Neural cell (in vitro differentiated cells): Measurements from ENCODE around the gene NBL1. TPM values are rescaled to one million over a fixed set of nuclear protein-coding genes. Genes with fewer than 3 reads are reported as not detected.

Experiments used
- H2AFZ ChIP-seq: fragments of 200-600, 300-800 bp; sonication (generic), shearing (Covaris generic); 2 replicates; pipeline ENCODE4 v1.6.0; 2014; ENCODE audit warnings: low read depth, mild to moderate bottlenecking, antibody characterized with exemption, low read length, moderate library complexity
- H3F3A ChIP-seq: fragments of 200-600 bp; shearing (Covaris generic); 2 replicates; pipeline ENCODE4 v1.6.1; 2016; ENCODE audit warnings: mild to moderate bottlenecking, moderate library complexity, mixed read lengths, antibody characterized with exemption, low read length; ENCODE audit not compliant: insufficient read depth, poor library complexity, severe bottlenecking
- H3K27ac ChIP-seq: fragments of 200-600, 300-800 bp; sonication (generic), shearing (Covaris generic); 2 replicates; pipeline ENCODE4 v1.5.1; 2014; ENCODE audit warnings: mild to moderate bottlenecking, low read length, moderate library complexity
- H3K27me3 ChIP-seq: fragments of 300-800, 200-600 bp; sonication (generic), shearing (Covaris generic); 2 replicates; pipeline ENCODE4 v1.6.0; 2014; ENCODE audit warnings: mild to moderate bottlenecking, low read depth, low read length, moderate library complexity; ENCODE audit not compliant: insufficient read depth
- H3K36me3 ChIP-seq: fragments of 300-800, 200-600 bp; sonication (generic), shearing (Covaris generic); 2 replicates; pipeline ENCODE4 v1.5.1; 2014; ENCODE audit warnings: mild to moderate bottlenecking, antibody characterized with exemption, low read length, moderate library complexity; ENCODE audit not compliant: insufficient read depth
- H3K4me2 ChIP-seq: fragments of 300-800, 200-600 bp; sonication (generic), shearing (Covaris generic); 2 replicates; pipeline ENCODE4 v1.6.0; 2014; ENCODE audit warnings: mild to moderate bottlenecking, low read length
- H3K4me3 ChIP-seq: fragments of 300-800, 200-600 bp; sonication (generic), shearing (Covaris generic); 2 replicates; pipeline ENCODE4 v1.5.1; 2014; ENCODE audit warnings: mild to moderate bottlenecking, low read length, moderate library complexity
- H3K79me2 ChIP-seq: fragments of 200-600 bp; shearing (Covaris generic); replicated peaks from 2 replicates; pipeline ENCODE4 v1.6.0; 2014; ENCODE audit warnings: mild to moderate bottlenecking, low read length, moderate library complexity; ENCODE audit not compliant: insufficient read depth
- H3K9ac ChIP-seq: fragments of 300-800, 200-600 bp; sonication (generic), shearing (Covaris generic); 2 replicates; pipeline ENCODE4 v1.6.1; 2016; ENCODE audit warnings: mild to moderate bottlenecking, low read length, mixed read lengths
- H3K9me2 ChIP-seq: fragments of 200-600 bp; shearing (Covaris generic); 2 replicates; pipeline ENCODE4 v1.6.1; 2016; ENCODE audit warnings: mild to moderate bottlenecking, low read length, mixed read lengths; ENCODE audit not compliant: insufficient read depth
- H3K9me3 ChIP-seq: fragments of 200-600, 300-800 bp; sonication (generic), shearing (Covaris generic); 2 replicates; pipeline ENCODE4 v1.6.1; 2016; ENCODE audit warnings: mild to moderate bottlenecking, mixed run types, low read length, moderate library complexity, mixed read lengths
- H4K20me1 ChIP-seq: fragments of 200-600 bp; shearing (Covaris generic); 2 replicates; pipeline ENCODE4 v1.6.1; 2016; ENCODE audit warnings: mild to moderate bottlenecking, mixed run types; ENCODE audit not compliant: insufficient read depth
- EP300 ChIP-seq: fragments of 450-650 bp; conservative IDR thresholded peaks from 2 replicates; pipeline ENCODE4 v1.6.1; 2014; ENCODE audit warnings: antibody characterized with exemption, mild to moderate bottlenecking, moderate library complexity; ENCODE audit not compliant: poor library complexity, severe bottlenecking
- EZH2 ChIP-seq: fragments of 200-600, 300-800 bp; shearing (Covaris generic), sonication (generic); IDR thresholded peaks from 2 replicates; pipeline ENCODE4 v1.6.1; 2014; ENCODE audit warnings: antibody characterized with exemption, low read length, borderline replicate concordance, mild to moderate bottlenecking; ENCODE audit not compliant: insufficient read depth, poor library complexity, severe bottlenecking
- MXI1 ChIP-seq: fragments of 450-650 bp; conservative IDR thresholded peaks from 2 replicates; pipeline ENCODE4 v1.6.1; 2014; ENCODE audit warnings: antibody characterized with exemption, mild to moderate bottlenecking; ENCODE audit not compliant: poor library complexity, severe bottlenecking
- POLR2AphosphoS5 ChIP-seq: IDR thresholded peaks from 2 replicates; pipeline ENCODE4 v1.6.1; 2012
- RAD21 ChIP-seq: fragments of 450-650 bp; conservative IDR thresholded peaks from 2 replicates; pipeline ENCODE4 v1.6.1; 2014; ENCODE audit warnings: antibody characterized with exemption, mild to moderate bottlenecking, moderate library complexity
- SMC3 ChIP-seq: fragments of 450-650 bp; conservative IDR thresholded peaks from 2 replicates; pipeline ENCODE4 v1.6.1; 2014; ENCODE audit warnings: antibody characterized with exemption, mild to moderate bottlenecking, moderate library complexity; ENCODE audit not compliant: poor library complexity
- TAF1 ChIP-seq: IDR thresholded peaks from 2 replicates; pipeline ENCODE4 v1.6.1; 2012; ENCODE audit warnings: low read depth
- polyA plus RNA-seq: library from polyadenylated mRNA; depleted of rRNA; stranded (reverse); fragments of >200 nt; gene quantifications from 2 replicates; pipeline ENCODE4 v1.2.3, GENCODE V29; 2014
- TF ChIP-seq, protein P1 (sequence below): fragments of 450-650 bp; IDR thresholded peaks from 2 replicates; pipeline ENCODE4 v1.5.1; 2014; ENCODE audit warnings: antibody characterized with exemption, mild to moderate bottlenecking, moderate library complexity; ENCODE audit not compliant: poor library complexity, severe bottlenecking
- TF ChIP-seq, protein P2 (sequence below): IDR thresholded peaks from 2 replicates; pipeline ENCODE4 v1.6.1; 2012; ENCODE audit warnings: borderline replicate concordance

Gene NBL1
- polyA plus RNA-seq, 1 donor from 2014 or later, result 9.9 TPM

DNA sequence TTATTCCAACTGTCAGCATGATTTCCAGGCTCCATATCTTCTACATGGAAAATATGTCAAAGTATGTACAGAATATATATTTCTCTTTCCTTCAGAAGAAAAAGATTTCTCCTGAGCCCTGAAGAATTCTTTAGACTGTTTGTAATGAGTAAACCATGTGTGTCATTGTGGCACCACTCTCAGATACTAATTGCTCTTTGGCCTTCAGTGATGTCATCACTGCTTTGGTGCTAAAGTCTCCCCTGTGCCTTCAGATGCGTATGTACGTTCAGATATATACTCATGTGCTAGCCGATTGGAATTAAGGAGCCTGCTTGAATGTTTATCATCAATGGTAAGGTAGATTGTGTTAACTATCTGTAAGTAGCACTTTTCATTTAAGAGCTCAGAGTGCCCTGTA, 20.6 kb upstream of the NBL1 start:
- Histone ChIP-seq H3K4me2 (no peak overlapping the region), H3K27me3 (no peaks in the 10 kb centered on the region), H3K79me2 (peaks cover 5% of the 10 kb centered on the region), H3F3A (no peaks in the 10 kb centered on the region), H2AFZ (no peak overlapping the region), H3K27ac (no peak overlapping the region), H3K4me3 (no peak overlapping the region), H3K9me2 (no peaks in the 10 kb centered on the region), H4K20me1 (no peaks in the 10 kb centered on the region), H3K9ac (no peak overlapping the region), H3K36me3 (peaks cover 11% of the 10 kb centered on the region), H3K9me3 (no peaks in the 10 kb centered on the region)
- TF ChIP-seq, protein P1, sequence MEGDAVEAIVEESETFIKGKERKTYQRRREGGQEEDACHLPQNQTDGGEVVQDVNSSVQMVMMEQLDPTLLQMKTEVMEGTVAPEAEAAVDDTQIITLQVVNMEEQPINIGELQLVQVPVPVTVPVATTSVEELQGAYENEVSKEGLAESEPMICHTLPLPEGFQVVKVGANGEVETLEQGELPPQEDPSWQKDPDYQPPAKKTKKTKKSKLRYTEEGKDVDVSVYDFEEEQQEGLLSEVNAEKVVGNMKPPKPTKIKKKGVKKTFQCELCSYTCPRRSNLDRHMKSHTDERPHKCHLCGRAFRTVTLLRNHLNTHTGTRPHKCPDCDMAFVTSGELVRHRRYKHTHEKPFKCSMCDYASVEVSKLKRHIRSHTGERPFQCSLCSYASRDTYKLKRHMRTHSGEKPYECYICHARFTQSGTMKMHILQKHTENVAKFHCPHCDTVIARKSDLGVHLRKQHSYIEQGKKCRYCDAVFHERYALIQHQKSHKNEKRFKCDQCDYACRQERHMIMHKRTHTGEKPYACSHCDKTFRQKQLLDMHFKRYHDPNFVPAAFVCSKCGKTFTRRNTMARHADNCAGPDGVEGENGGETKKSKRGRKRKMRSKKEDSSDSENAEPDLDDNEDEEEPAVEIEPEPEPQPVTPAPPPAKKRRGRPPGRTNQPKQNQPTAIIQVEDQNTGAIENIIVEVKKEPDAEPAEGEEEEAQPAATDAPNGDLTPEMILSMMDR, result no peak
- TF ChIP-seq TAF1 (no peak), EZH2 (no peak), EP300 (no peak), RAD21 (no peak), POLR2AphosphoS5 (no peak), SMC3 (no peak), MXI1 (no peak)
- TF ChIP-seq, protein P2, sequence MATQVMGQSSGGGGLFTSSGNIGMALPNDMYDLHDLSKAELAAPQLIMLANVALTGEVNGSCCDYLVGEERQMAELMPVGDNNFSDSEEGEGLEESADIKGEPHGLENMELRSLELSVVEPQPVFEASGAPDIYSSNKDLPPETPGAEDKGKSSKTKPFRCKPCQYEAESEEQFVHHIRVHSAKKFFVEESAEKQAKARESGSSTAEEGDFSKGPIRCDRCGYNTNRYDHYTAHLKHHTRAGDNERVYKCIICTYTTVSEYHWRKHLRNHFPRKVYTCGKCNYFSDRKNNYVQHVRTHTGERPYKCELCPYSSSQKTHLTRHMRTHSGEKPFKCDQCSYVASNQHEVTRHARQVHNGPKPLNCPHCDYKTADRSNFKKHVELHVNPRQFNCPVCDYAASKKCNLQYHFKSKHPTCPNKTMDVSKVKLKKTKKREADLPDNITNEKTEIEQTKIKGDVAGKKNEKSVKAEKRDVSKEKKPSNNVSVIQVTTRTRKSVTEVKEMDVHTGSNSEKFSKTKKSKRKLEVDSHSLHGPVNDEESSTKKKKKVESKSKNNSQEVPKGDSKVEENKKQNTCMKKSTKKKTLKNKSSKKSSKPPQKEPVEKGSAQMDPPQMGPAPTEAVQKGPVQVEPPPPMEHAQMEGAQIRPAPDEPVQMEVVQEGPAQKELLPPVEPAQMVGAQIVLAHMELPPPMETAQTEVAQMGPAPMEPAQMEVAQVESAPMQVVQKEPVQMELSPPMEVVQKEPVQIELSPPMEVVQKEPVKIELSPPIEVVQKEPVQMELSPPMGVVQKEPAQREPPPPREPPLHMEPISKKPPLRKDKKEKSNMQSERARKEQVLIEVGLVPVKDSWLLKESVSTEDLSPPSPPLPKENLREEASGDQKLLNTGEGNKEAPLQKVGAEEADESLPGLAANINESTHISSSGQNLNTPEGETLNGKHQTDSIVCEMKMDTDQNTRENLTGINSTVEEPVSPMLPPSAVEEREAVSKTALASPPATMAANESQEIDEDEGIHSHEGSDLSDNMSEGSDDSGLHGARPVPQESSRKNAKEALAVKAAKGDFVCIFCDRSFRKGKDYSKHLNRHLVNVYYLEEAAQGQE, result no peak

DNA sequence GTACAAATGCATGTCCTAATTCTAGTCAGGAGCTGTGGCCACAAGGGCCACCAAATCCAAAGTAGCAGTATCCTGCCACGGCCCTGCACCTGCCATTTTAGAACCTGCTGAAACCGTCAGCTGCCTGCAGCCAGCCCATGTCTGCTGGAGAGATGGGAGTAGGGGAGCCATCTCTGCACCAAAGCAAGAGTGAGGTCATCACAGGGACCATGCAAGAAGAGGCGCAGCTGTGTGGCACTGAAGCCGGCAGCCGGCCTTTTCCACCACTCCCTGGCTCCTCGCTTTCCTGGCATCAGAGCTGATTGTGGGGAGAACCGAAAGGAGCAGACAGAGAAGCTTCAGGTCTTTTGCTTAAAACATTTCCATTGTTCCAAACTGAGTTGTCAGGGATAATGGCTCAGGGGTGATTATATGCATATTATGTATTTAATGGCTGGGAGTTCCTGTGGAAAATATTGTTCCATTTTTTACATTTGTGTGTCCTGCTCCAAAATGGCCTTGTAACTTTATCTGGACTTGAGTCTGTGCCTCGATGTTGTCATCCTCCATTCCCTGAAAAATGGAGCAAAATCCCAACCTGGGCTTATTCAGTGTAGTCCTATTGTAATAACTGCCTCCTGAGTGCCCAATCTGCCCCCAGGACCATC, 18.7 kb upstream of the NBL1 start:
- Histone ChIP-seq H3K4me2 (no peak overlapping the region), H3K9ac (no peak overlapping the region), H4K20me1 (no peaks in the 10 kb centered on the region), H2AFZ (no peak overlapping the region), H3K9me3 (no peaks in the 10 kb centered on the region), H3K4me3 (no peak overlapping the region), H3K36me3 (peaks cover 11% of the 10 kb centered on the region), H3K27me3 (no peaks in the 10 kb centered on the region), H3F3A (no peaks in the 10 kb centered on the region), H3K79me2 (no peaks in the 10 kb centered on the region), H3K27ac (no peak overlapping the region), H3K9me2 (no peaks in the 10 kb centered on the region)
- no peak for TF ChIP-seq EZH2

DNA sequence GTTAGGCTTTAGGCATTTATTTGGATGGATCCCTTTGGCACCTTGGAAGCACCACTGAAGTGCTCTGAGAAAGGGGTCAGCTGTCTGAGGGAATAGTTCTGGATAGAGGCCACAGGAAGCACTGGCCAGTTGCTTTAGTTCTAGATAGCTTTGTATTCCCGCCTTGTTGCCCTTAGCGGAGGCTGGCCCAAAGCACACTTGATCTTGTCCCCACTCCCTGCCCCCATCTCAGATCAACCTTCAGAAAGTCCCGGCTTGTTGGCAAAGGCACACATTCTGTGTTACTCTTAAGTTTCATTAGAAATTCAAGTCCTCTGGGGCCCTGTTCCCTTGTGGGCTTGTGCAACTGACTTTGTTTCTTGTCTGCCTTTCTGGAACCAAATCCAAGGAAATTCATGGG, 15.2 kb upstream of the NBL1 start:
- Histone ChIP-seq H3K9me3 (no peaks in the 10 kb centered on the region), H2AFZ (no peak overlapping the region), H3K4me2 (no peak overlapping the region), H4K20me1 (no peaks in the 10 kb centered on the region), H3F3A (no peaks in the 10 kb centered on the region), H3K36me3 (peaks cover 11% of the 10 kb centered on the region), H3K27me3 (no peaks in the 10 kb centered on the region), H3K27ac (no peak overlapping the region), H3K79me2 (no peaks in the 10 kb centered on the region), H3K9ac (no peak overlapping the region), H3K9me2 (no peaks in the 10 kb centered on the region), H3K4me3 (no peak overlapping the region)
- TF ChIP-seq EP300 (no peak), POLR2AphosphoS5 (no peak), RAD21 (no peak), SMC3 (no peak), MXI1 (no peak), EZH2 (no peak), TAF1 (no peak)
- TF ChIP-seq, protein P1, result no peak
- TF ChIP-seq, protein P2, result no peak
